Stimulated activated naive CD8-positive, alpha-beta T cell treated with anti-CD3 and anti-CD28 coated beads, Interleukin-15, Interleukin-2, amounts not matched to agents 100 U/mL and 50 U/mL, for 24 hours (primary cell): ENCODE data around the gene CSF3R.
A peak's percentile ranks its signal among the peaks of the same experiment; 100 is the strongest.

ENCODE experiments used
- ATAC-seq: fragments of 150-1000 bp; cut with Tn5 transposase; one replicate; pipeline ENCODE4 v1.10.0; 2021
- DNase-seq: peaks from one replicate; pipeline ENCODE4 v3.0.0; 2021

CSF3R gene

DNA sequence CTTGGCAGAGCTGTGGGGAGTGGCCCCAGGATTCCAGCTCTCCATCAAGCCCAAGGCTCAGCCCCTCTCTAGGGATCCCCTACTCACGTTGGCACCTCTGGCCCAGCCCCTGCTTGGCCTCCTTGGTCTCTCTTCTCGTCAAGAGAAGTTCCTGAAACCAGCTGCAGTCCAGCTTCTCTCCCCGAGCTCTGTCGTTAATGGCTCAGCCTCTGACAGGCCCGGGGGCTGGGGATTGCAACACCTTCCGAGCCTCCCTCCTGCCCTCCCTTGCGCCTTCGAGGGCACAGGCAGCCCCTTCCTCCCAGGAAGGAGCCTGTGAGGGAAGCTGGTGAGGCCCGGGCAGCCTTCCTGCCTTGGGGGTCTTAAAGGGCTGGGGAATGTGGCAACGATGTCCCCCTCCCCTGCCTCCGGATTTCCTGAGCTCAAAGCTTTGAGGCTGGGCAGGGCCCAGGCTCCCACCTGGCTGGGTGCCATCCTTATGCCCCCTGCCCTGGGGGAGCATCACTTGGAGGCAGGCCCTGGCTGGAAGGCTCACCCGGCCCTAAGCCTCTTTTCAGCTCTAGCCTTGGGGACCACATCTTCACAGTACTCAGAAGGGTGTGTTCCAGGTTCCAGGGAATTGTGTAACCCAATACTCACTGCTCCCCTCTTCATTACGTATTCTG is at the start of gene CSF3R:
CSF3R (minus strand) TSS at position 190 of the 665 bp plus-strand sequence. CDS start 3,417 bp downstream, outside the sequence.
- no peak for DNase-seq
- no peak for ATAC-seq

GRCh38 chr1:36531833-36532232 is 49.1 kb upstream of the CSF3R start:
- no peak for DNase-seq
- no peak for ATAC-seq

DNA sequence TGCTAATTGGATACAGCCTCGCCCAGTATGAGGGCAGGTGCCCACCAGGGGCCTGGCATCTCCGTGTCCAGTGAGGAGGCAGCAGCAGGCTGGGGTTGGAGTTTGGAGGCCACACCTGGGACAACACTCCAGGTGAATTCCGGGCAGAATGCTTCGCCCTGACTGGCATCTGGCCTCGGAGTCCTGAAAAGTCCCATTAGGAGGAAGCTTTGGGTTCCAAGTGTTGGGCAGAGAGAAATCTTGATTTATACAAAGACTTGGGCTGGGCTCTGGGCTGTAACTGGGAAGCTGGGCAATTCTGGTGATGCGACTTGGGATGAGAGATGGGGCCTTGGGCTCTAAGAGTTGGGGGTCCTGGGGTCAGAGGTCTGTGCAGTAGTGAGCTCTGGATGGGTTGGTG is 48.1 kb upstream of the CSF3R start:
- no peak for ATAC-seq
- no peak for DNase-seq

DNA sequence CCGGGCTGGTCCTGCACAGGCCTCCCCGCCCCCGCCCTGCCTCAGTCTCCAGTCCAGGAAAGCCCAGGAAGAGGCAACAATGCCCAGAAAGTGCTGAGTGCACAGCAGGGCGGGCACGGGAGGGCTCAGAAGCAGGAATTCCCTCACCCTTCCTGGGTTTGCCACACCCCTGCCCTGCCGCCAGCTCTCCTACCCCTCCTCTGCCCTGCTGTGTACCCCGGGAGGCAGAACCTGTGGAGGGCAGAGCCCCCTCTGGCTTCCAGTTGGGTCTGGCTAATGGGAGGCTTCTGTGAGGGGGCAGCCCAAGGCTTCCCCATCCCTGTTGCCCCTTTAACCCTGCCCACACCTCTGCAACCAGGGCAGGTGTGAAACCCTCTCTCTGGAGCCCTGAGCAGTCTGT is 47.5 kb upstream of the CSF3R start:
- no peak for DNase-seq
- no peak for ATAC-seq

DNA sequence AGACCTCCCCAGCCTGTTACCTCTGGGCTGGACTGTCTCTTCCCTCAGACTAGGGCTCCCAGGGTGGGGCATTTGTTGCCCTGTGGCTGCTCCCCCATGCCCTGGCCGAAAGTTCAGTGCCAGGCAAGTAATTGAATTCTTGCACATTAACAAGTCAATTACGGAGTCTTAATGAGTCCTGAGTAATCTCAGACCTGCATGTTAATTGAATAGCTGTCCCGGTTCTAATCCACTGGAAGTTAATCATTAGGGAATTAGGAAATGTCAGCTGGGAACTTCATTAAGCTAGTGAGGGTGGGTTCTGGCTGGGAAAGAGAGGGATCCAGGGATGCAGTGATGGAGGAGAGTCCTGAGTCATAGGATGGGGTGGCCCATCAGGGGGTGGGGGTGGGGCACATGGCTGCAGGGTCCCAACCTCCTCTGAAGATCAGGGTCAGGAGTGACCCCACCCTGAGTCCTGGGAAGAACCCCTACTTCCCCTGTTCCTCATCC is 47.1 kb upstream of the CSF3R start:
- ATAC-seq (no peak), DNase-seq (no peak)

DNA sequence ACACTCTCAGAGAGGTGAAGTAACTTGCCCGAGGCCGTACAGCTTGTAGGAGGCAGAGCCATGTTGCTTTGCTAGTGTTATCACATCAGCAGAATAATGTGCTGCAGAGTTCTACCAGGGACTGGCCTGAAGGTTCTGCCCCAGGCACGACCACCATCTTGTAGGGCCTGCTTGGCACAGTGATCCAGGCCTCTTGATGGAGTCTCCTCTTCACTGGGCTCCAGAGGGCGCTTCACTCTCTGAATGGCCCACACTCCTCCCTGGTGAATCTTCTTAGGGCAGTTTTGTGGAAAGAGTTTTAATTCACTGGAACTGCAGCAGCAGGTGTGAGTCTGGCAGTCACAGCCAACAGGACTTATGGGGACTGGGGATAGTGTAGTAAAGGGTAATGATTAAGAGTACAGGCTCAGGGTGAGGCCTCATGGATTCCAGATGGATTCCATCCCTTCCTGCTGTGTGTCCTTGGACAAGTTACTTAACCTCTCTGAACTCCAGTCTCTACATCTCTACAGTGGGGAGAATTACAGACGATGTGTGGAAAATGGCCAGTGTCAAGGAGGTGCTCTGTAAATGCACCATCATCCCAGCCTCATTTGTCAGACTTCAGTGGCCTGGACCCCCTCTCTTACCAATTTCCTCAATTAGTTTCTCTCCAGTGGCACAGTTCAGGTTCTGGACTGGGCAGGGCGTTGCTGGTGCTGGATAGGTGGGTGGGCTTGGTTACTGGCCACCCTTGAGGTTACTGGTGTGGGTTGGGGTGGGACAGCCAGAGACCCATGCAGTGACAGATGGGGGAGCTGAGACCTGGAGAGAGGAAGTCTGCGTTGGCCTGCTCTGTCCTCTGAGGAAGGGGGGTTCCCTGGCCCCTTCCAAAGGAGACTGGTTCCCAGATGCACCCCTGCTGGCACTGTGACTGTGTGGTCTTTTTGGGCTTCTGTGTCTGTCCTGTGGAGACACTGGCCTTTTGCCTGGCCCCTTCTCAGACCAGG is 45.9 kb upstream of the CSF3R start:
- no peak for ATAC-seq
- DNase-seq: no peak

GRCh38 chr1:36525166-36525565 is 42.5 kb upstream of the CSF3R start:
- DNase-seq: no peak
- no peak for ATAC-seq

GRCh38 chr1:36524359-36525062 is 41.8 kb upstream of the CSF3R start:
- DNase-seq: no peak
- no peak for ATAC-seq

GRCh38 chr1:36523850-36524249 is 41.1 kb upstream of the CSF3R start:
- DNase-seq: no peak
- ATAC-seq: peak; percentile 16

DNA sequence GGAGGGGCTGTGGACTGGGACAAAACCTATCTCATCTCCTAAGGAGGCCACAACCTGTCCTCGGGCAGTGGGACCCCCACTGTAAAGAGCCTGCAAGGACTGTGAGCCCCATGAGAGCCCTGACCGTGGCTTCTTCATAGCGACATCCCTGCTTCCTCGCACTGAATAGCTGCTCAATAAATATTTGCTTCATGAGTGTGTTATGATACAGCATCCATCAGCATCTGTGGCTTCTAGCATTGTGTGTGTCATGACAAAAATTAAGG is 40.5 kb upstream of the CSF3R start:
- no peak for DNase-seq
- ATAC-seq: no peak

- no peak for ATAC-seq
- DNase-seq: no peak
Observed at GRCh38 chr1:36522461-36523229, 39.9 kb upstream of the CSF3R start.

DNA sequence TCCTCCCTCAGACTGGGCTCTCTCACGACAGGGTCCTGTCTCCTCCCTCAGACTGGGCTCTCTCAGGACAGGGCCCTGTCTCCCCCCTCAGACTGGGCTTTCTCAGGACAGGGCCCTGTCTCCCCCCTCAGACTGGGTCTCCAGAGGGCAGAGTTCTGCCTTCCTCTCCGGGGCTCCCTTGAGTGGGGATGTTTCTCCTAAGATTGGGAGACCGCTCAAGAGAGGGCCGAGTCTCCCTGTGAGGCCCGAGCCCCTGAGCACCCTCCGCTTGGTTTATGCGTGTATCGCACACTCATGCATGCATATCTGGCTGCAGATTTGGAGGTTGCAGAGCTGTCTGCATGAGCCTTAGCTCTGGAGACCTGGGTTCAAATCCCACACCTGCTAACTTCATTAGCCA is 39.3 kb upstream of the CSF3R start:
- DNase-seq (no peak), ATAC-seq (no peak)

DNA sequence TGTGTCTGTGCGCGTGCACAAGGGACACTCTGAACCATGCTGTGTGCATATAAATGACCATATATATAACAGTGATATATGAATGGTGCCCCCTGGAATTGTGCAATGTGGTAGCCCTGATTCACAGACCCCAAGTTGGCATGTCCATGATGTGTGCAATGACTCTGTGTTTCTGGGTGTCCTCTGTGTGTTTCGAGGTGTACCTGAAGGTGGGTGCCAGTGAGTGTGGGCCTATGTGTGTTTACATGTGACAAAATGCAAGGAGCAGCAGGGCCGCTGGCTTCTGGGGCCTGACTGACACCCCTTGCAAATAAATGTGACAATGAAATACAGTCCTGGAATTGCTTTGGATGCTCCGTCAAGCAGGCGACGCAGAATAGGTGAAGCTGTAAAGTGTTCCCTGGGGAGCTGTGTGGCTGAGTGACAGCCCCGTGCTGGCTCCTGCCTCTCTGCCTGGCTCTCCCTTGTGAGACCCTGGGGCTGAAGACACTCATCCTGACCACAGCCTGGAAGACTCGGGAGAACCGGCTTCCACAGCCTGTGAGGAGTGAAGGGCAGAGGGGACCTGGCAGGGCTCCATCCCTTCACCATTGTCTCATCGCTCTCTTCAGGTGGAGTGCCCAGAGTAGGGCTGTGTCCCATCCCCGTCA is 38.2 kb upstream of the CSF3R start:
- ATAC-seq: no peak
- DNase-seq: no peak

- DNase-seq: no peak
- ATAC-seq: no peak
Observed at GRCh38 chr1:36520056-36520455, 37.3 kb upstream of the CSF3R start.

- no peak for ATAC-seq
Observed at GRCh38 chr1:36517011-36517771, 34.5 kb upstream of the CSF3R start.

DNA sequence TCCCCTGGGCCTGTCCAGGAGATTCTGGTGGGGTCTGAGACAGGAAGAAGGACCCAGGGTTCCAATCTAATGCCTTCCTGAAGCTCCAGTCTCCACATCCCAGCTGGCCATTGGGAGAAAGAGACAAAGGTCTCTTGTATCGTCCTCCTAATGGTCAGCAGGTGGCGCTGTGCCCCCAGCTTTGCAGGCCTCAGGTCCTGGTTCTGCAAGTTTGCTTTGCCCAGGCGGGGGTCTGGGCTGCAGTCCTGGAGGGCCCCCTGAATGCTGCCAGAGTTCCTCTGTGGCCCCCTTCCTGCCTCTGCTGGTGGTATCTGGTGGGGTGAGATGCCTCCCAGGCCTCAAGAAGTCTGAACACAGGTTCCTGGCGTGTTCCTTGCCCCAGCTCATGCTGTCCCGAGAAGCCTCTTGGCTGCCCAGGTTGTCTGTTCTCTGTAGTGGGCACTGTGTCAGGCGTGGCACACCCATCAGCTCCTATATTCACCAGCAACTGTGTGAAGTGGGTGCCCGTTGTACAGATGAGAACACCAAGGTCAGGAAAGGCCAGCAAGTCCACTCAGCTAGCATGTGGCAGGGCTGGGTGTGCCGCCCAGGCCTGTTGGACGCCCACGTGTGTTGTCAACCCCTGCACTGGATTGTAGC is 33.8 kb upstream of the CSF3R start:
- ATAC-seq (peak; percentile 48), DNase-seq (peak; percentile 42)

More at GRCh38 chr1:36517011-36517771, 34.5 kb upstream of the CSF3R start:
- no peak for DNase-seq

DNA sequence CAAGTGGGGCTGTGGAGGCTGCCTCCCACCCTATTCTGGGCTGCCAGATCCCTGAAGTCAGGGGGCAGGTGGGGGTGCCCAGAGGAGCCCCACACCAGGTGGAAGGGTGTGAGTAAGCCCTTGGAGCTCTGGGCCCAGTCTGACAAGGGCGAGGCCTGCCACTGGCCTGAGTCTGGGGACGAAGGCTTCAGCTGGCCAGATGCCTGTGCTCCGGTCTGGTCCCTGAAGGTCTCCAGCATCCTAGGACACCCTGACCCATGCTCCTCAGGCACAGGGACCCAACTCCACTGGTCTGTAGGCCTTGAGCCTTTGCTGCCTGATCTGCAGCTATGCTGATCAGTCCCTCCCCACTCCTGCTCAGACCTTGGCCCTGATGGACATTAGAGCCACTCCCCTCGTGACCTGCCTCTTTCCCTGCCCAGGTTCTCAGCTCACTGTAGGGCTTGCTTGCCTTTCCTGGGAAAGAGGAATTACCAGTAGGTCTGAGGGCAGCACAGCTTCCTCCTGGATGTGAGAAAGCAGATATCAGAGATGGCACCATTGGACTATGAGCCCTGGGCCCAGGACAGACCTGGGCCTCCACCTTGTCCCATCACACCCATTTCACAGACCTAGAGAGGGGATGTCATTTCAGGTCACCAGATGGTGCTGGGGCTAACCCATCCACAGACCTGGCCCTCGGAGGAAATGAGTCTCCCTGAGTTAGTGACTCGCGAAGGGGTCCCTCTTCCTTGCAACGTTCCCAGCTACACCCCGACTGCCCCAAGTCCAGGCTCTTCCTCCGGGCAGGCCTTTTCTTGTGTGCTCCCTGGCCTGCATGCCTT is 32.8 kb upstream of the CSF3R start:
- ATAC-seq: no peak
- DNase-seq: no peak

- no peak for ATAC-seq
Observed at GRCh38 chr1:36514501-36514900, 31.8 kb upstream of the CSF3R start.

More at GRCh38 chr1:36514501-36514900, 31.8 kb upstream of the CSF3R start:
- DNase-seq: no peak
